ENCODE data around the gene SLC2A8.

Gene SLC2A8

DNA sequence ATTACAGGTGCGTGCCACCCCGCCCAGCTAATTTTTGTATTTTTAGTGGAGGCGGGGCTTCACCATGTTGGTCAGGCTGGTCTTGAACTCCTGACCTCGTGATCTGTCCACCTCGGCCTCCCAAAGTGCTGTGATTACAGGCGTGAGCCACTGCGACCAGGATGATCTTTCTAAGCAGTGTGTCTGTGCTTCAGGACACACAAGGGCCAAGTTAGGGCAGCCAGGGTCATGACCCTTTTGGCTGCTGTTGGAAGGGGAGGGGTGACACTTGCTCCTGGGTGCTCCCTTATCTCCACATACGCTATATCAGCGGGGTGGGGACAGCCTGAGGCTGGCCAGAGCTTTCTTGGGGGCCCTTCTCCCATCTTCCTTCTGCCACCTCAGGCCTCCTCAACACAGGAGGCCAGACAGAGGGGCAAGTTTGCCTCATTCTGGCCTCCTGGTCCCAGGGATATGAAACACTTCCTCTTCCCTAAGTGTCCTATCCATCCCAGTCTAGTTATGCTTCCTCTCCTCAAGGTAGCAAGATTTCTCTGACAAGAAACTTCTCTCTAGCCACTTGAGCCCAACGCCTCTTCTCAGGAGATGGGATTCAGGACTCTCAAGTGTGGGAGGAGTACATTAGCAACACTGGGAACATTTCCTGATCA, 25.3 kb downstream of the SLC2A8 start:
- H3K27ac ChIP-seq (ENCODE audit: low read depth, low read length, poor library complexity, severe bottlenecking), result no peak overlapping the region
- H3K9me2 ChIP-seq (ENCODE audit: low read depth, low read length), result no peaks in the 10 kb centered on the region
- no peaks in the 10 kb centered on the region for H3K9me3 ChIP-seq (ENCODE audit: low read length)
- no peaks in the 10 kb centered on the region for H3K36me3 ChIP-seq (ENCODE audit: insufficient read depth, low read length)
- no peak overlapping the region; the same call in 1 of the 2 replicates for H3K9ac ChIP-seq (ENCODE audit: low read length)
- H2AFZ ChIP-seq (ENCODE audit: low read length), result no peak overlapping the region
- no peak for TF ChIP-seq EZH2 (IDR thresholded peaks at IDR 0.05; ENCODE audit: borderline replicate concordance, low read length)
- TF ChIP-seq CTCF (IDR thresholded peaks at IDR 0.05; ENCODE audit: low read length), result no peak
- H3K4me2 ChIP-seq (ENCODE audit: low read length), result peak overlapping the region; percentile 76; the same call in 1 of the 2 replicates
- no peaks in the 10 kb centered on the region for H4K20me1 ChIP-seq (ENCODE audit: insufficient read depth, low read length)
- H3K4me3 ChIP-seq (ENCODE audit: low read depth, low read length, poor library complexity, severe bottlenecking), result no peak overlapping the region
- peaks cover 24% of the 10 kb centered on the region for H3K4me1 ChIP-seq (ENCODE audit: insufficient read depth, low read length, severe bottlenecking)
- H3K27me3 ChIP-seq (ENCODE audit: insufficient read depth, low read length), result no peaks in the 10 kb centered on the region
- H3F3A ChIP-seq (ENCODE audit: insufficient read depth, low read length), result no peaks in the 10 kb centered on the region
- peaks cover 8% of the 10 kb centered on the region for H3K79me2 ChIP-seq (ENCODE audit: insufficient read depth, low read length)

DNA sequence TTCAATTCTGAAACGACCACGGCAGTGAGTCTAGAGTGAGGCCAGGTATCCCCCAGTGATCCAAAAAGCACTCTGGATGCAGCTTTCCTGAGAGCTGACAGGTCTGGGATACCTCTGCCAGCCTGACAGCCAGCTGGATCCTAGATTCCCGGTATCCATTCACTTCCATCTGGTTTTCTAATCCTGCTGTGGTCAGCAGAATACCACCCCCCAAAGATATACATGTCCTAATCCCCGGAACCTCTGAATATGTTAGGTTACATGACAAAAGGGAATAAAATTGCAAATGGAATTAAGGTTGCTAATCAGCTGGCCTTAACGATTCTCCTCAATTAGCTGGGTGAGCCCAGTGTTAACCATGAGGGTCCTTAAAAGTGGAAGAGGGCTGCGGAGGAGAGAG, 25.8 kb downstream of the SLC2A8 start:
- Histone ChIP-seq H3K9me3 (ENCODE audit: low read length) (no peaks in the 10 kb centered on the region), H3K79me2 (ENCODE audit: insufficient read depth, low read length) (peaks cover 8% of the 10 kb centered on the region), H3K4me2 (ENCODE audit: low read length) (peak overlapping the region; percentile 76), H3K9ac (ENCODE audit: low read length) (peak overlapping the region; percentile 88; the same call in 1 of the 2 replicates), H3K36me3 (ENCODE audit: insufficient read depth, low read length) (no peaks in the 10 kb centered on the region), H3F3A (ENCODE audit: insufficient read depth, low read length) (no peaks in the 10 kb centered on the region), H3K4me3 (ENCODE audit: low read depth, low read length, poor library complexity, severe bottlenecking) (peak overlapping the region; percentile 88), H4K20me1 (ENCODE audit: insufficient read depth, low read length) (no peaks in the 10 kb centered on the region), H2AFZ (ENCODE audit: low read length) (no peak overlapping the region), H3K27ac (ENCODE audit: low read depth, low read length, poor library complexity, severe bottlenecking) (no peak overlapping the region), H3K27me3 (ENCODE audit: insufficient read depth, low read length) (no peaks in the 10 kb centered on the region), H3K9me2 (ENCODE audit: low read depth, low read length) (no peaks in the 10 kb centered on the region), H3K4me1 (ENCODE audit: insufficient read depth, low read length, severe bottlenecking) (peaks cover 24% of the 10 kb centered on the region)
- no peak for TF ChIP-seq EZH2 (IDR thresholded peaks at IDR 0.05; ENCODE audit: borderline replicate concordance, low read length)
- TF ChIP-seq CTCF (IDR thresholded peaks at IDR 0.05; ENCODE audit: low read length), result no peak

- no peaks in the 10 kb centered on the region for H4K20me1 ChIP-seq (ENCODE audit: insufficient read depth, low read length)
- H3K9me2 ChIP-seq (ENCODE audit: low read depth, low read length), result no peaks in the 10 kb centered on the region
- 0 out of 2 replicates have a peak overlapping the region, but pooled peaks have one; percentile 20 for H2AFZ ChIP-seq (ENCODE audit: low read length)
- H3K36me3 ChIP-seq (ENCODE audit: insufficient read depth, low read length), result peaks cover 3% of the 10 kb centered on the region; the same call in 1 of the 2 replicates
- H3K4me2 ChIP-seq (ENCODE audit: low read length), result peak overlapping the region; percentile 76
- peaks cover 24% of the 10 kb centered on the region for H3K4me1 ChIP-seq (ENCODE audit: insufficient read depth, low read length, severe bottlenecking)
- H3F3A ChIP-seq (ENCODE audit: insufficient read depth, low read length), result no peaks in the 10 kb centered on the region
- H3K9me3 ChIP-seq (ENCODE audit: low read length), result no peaks in the 10 kb centered on the region
- H3K27me3 ChIP-seq (ENCODE audit: insufficient read depth, low read length), result no peaks in the 10 kb centered on the region
- peaks cover 8% of the 10 kb centered on the region for H3K79me2 ChIP-seq (ENCODE audit: insufficient read depth, low read length)
- H3K4me3 ChIP-seq (ENCODE audit: low read depth, low read length, poor library complexity, severe bottlenecking), result peak overlapping the region; percentile 88
- TF ChIP-seq EZH2 (IDR thresholded peaks at IDR 0.05; ENCODE audit: borderline replicate concordance, low read length), result no peak
- TF ChIP-seq CTCF (IDR thresholded peaks at IDR 0.05; ENCODE audit: low read length), result no peak
- peak overlapping the region; percentile 88 for H3K9ac ChIP-seq (ENCODE audit: low read length)
- H3K27ac ChIP-seq (ENCODE audit: low read depth, low read length, poor library complexity, severe bottlenecking), result peak overlapping the region; percentile 18
These were observed 26.5 kb downstream of the SLC2A8 start for GRCh38 chr9:127423476-127423933.
